Suprapubic skin (tissue), 4 donors: ENCODE data around the gene BAIAP2L1.

Source experiments
- CTCF ChIP-seq, 2 donors: fragments of 200-600 bp in 1 of 2; fragments of 450-650 bp in 1 of 2; sonication (generic) in 1 of 2; IDR thresholded peaks; one replicate each; pipeline ENCODE4 v1.5.1; 2016 to 2019; ENCODE audit warnings: antibody characterized with exemption in 2 of 2, mild to moderate bottlenecking in 1 of 2, moderate library complexity in 1 of 2
- EP300 ChIP-seq: sonication (generic); formaldehyde crosslinking; IDR thresholded peaks from one replicate; pipeline ENCODE4 v1.6.1; 2017; ENCODE audit warnings: antibody characterized with exemption
- POLR2A ChIP-seq, 2 donors: fragments of 450-650 bp; IDR thresholded peaks; one replicate each; pipeline ENCODE4 v1.6.1; 2017; ENCODE audit warnings: antibody characterized with exemption in 2 of 2, mild to moderate bottlenecking in 2 of 2, moderate library complexity in 2 of 2
- POLR2AphosphoS5 ChIP-seq, 3 donors: sonication (generic); formaldehyde crosslinking; IDR thresholded peaks; one replicate each; pipeline ENCODE4 v1.6.1; 2017; ENCODE audit warnings: antibody characterized with exemption in 3 of 3

- TF ChIP-seq CTCF (IDR thresholded peaks at IDR 0.05) (no peak), POLR2A (IDR thresholded peaks at IDR 0.05) (no peak), EP300 (no peak), POLR2AphosphoS5 (IDR thresholded peaks at IDR 0.05) (no peak)
Observed at GRCh38 chr7:98352621-98353020, 48.3 kb downstream of the BAIAP2L1 start.
